ENCODE measurements around the gene DRAP1.
"Not testable (repeated sequence)": the region's sequence is repeated elsewhere in the genome, so short reads cannot be mapped to it uniquely, and the experiment has no call there.

DRAP1 gene

GRCh38 chr11:65931773-65932557, 12.7 kb downstream of the DRAP1 start:
- DNase-seq (ENCODE audit: low read depth in 2 of 2): no peak

- no peak for DNase-seq (ENCODE audit: low read depth in 2 of 2)
Measured at GRCh38 chr11:65932558-65932919, 13.3 kb downstream of the DRAP1 start.

GRCh38 chr11:65934014-65934413, 14.8 kb downstream of the DRAP1 start:
- no peak for DNase-seq (ENCODE audit: low read depth in 2 of 2)

GRCh38 chr11:65937766-65938165, 18.5 kb downstream of the DRAP1 start:
- DNase-seq (ENCODE audit: low read depth in 2 of 2): no peak

DNA sequence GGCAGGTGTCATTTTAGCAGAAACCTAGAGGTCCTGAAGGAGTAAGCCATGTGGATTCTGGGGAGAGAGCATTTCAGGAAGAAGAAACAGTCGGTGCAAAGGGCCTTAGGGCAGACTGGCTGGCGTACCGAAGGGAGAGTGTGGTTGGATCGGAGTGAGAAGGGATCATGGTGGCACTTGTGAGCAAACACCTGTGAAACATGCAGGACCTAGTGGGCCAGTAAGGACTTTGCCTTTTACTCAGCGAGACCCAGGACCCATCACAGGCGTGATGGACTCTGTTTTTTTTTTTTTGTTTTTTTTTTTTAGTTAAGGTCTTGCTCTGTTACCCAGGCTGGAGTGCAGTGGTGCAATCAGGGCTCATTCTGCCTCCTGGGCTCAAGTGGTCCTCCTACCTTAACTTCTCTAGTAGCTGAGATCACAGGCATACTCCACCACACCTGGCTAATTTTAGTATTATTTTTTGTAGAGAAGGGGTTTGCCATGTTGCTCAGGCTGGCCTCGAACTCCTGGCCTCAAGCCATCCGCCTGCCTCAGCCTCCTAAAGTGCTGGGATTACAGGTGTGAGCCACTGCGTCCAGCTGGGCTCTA, 22.6 kb downstream of the DRAP1 start:
- DNase-seq (ENCODE audit: low read depth in 2 of 2): no peak

DNA sequence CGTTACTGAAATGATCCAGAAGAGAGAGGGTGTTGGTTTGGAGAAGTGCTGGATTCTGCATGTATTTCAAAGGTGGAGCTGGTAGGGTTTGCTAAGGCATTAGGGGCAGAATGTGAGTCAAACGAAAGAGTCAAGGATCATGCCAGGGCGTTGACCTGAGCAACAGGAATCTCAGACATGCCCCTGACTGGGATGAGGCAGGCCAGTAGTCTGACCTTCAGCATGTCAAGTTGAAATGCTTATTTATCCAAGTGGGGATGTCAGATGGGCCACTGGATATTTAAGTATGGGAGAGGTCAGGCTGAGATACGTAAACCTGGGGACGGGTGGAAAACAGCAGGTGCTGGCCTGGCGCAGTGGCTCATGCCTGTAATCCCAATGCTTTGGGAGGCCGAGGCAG, 23.3 kb downstream of the DRAP1 start:
- no peak for DNase-seq (ENCODE audit: low read depth in 2 of 2)

- DNase-seq (ENCODE audit: low read depth in 2 of 2): no peak
Measured at GRCh38 chr11:65944191-65944590, 25.0 kb downstream of the DRAP1 start.

- DNase-seq (ENCODE audit: low read depth in 2 of 2): no peak
Measured at GRCh38 chr11:65944767-65945166, 25.5 kb downstream of the DRAP1 start.

DNA sequence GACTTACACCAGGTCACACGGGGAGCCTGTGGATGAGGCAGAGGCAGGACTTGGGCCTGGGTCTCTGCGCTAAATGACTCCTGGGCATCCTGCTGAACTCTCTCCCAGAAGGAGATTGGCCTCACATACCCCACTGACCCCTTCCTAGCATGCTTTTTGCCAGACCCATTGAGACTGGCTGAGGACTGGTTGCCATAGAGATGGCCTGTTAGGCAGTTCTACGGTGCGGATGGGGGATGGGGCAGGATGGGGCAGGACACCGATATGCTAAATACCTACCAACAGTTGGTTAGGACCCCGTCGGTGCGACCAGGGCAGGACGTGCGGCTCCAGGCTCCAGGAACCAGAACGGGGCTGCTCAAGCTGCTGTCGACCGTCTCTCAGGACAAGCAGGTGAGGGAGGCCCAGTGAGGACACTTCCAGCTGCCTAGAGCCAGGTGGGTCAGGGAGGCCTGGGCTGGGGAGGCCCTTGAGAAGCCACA, 26.2 kb downstream of the DRAP1 start, which contains the start of gene TSGA10IP:
Gene TSGA10IP, plus strand, starts transcription at position 51 of the 482 bp plus-strand sequence. Its CDS starts 196 bp downstream, at position 247.
- DNase-seq (ENCODE audit: low read depth in 2 of 2): no peak

GRCh38 chr11:65945941-65946558, 26.8 kb downstream of the DRAP1 start:
- DNase-seq (ENCODE audit: low read depth in 2 of 2): no peak

- no peak for DNase-seq (ENCODE audit: low read depth in 2 of 2)
Measured at GRCh38 chr11:65946655-65947054, 27.4 kb downstream of the DRAP1 start.

- DNase-seq (ENCODE audit: low read depth in 2 of 2): no peak
Measured at GRCh38 chr11:65947133-65947532, 27.9 kb downstream of the DRAP1 start.

- no peak for DNase-seq (ENCODE audit: low read depth in 2 of 2)
Measured at GRCh38 chr11:65947603-65948125, 28.4 kb downstream of the DRAP1 start.

- not testable (repeated sequence) for DNase-seq (ENCODE audit: low read depth in 2 of 2)
Measured at GRCh38 chr11:65950711-65951110, 31.5 kb downstream of the DRAP1 start.

- DNase-seq (ENCODE audit: low read depth in 2 of 2): not testable (repeated sequence)
Measured at GRCh38 chr11:65951641-65952040, 32.4 kb downstream of the DRAP1 start.

DNA sequence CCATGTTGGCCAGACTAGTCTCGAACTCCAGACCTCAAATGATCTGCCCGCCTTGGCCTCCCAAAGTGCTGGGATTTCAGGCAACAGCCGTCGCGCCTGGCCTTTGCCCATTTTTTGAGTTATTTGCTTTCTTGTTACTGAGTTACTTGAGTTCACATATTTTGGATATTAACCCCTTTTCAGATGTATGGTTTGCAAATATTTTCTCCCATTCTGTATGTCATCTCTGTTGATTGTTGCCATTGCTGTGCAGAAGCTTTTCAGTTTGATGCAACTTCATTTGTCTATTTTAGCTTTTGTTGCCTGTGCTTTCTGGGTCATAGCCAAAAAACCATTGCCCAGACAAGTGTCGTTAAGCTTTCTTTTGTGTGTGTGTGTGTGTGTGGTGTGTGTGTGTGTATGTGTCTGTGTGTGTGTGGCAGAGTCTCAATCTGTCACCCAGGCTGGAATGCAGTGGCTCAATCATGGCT, 32.9 kb downstream of the DRAP1 start:
- DNase-seq (ENCODE audit: low read depth in 2 of 2): no peak

- no peak for DNase-seq (ENCODE audit: low read depth in 2 of 2)
Measured at GRCh38 chr11:65953471-65953870, 34.2 kb downstream of the DRAP1 start.

DNA sequence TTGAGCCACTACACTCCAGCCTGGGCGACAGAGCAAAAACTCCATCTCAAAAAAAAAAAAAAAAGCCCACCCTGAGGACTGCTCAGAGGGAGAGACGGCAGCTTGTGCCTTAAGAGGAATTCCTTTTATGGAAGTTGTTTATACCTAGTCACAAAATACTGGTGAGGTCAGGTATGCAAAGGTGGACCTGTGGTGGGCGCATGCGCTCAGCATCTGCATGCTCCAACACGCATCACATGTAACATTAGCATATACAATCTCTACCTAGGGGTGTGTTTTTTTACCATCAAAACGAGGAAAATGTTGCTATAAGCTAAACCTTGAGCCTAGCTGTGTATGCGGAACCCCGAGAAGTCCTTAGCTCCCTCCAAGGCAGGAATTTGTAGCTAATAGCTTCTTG, 35.5 kb downstream of the DRAP1 start:
- no peak for DNase-seq (ENCODE audit: low read depth in 2 of 2)

DNA sequence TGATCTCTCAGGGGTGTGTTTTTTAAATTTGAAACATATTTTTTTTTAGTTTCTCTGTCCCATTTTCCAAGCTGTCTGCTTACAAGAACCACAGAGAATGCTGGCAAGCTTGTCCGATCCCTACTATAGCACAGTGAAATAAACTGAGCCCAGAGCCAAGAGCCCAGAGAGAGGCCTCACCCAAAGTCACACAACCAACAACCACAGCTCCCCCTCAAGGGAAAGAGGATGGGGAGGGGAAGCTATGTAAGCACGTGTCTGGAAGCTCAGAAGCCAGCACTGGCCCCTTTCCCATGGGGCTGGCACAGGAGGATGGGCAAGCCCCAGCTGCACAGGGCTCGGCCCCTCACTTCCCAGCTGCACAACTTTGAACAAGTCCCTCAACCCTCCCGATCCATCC, 39.1 kb downstream of the DRAP1 start:
- DNase-seq (ENCODE audit: low read depth in 2 of 2): no peak

GRCh38 chr11:65958774-65959420, 39.7 kb downstream of the DRAP1 start:
- no peak for DNase-seq (ENCODE audit: low read depth in 2 of 2)

DNA sequence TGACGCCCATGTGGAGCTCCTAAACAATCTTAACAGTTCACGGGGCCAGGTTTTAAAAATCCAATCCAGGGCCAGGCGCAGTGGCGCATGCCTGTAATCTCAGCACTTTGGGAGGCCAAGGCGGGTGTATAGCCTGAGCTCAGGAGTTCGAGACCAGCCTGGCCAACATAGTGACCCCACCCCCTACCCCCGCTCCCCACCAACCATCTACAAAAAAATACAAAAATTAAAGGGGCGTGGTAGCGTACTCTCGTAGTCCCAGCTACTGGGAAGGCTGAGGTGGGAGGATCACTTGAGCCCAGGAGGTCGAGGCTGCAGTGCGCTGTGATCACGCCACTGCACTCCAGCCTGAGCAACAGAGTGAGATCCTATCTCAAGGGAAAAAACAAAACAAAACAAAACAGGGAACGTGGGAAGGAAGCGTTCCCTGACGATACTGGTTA, 41.6 kb downstream of the DRAP1 start:
- DNase-seq (ENCODE audit: low read depth in 2 of 2): no peak
